22Rv1 (cell line): ENCODE measurements around the gene DENND1A.

ENCODE experiments used
- H3K27ac ChIP-seq: fragments of 450-650 bp; 2 replicates; pipeline ENCODE4 v1.5.1; 2017
- ZFX ChIP-seq: fragments of 450-650 bp; IDR thresholded peaks from 2 replicates; pipeline ENCODE4 v1.6.1; 2017; ENCODE audit warnings: antibody characterized with exemption, borderline replicate concordance
- TF ChIP-seq, protein P1 (sequence below): fragments of 450-650 bp; IDR thresholded peaks from 2 replicates; pipeline ENCODE4 v1.5.1; 2017; ENCODE audit warnings: mild to moderate bottlenecking

DENND1A gene

DNA sequence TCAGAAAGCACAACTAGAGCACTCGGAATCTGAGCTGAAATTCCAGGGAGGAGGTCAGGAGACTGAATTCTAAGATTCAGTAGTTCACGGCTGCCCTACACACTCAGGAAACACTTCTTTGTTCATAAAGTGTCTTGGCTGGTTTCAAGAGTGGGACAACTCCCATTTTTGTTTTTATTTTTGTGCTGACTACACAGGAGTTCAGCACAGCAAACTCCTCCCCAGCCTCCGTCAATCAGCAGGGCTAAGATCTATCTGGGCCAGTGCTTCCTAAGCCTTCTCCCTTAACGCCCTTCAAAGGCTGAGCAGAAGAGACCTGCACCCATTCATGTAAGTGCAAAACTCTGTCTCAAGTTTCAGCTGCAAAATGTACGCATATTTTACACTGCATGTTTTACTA, 323.8 kb downstream of the DENND1A start:
- H3K27ac ChIP-seq = no peak overlapping the region
- TF ChIP-seq ZFX = no peak
- TF ChIP-seq, protein P1, sequence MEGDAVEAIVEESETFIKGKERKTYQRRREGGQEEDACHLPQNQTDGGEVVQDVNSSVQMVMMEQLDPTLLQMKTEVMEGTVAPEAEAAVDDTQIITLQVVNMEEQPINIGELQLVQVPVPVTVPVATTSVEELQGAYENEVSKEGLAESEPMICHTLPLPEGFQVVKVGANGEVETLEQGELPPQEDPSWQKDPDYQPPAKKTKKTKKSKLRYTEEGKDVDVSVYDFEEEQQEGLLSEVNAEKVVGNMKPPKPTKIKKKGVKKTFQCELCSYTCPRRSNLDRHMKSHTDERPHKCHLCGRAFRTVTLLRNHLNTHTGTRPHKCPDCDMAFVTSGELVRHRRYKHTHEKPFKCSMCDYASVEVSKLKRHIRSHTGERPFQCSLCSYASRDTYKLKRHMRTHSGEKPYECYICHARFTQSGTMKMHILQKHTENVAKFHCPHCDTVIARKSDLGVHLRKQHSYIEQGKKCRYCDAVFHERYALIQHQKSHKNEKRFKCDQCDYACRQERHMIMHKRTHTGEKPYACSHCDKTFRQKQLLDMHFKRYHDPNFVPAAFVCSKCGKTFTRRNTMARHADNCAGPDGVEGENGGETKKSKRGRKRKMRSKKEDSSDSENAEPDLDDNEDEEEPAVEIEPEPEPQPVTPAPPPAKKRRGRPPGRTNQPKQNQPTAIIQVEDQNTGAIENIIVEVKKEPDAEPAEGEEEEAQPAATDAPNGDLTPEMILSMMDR = no peak

DNA sequence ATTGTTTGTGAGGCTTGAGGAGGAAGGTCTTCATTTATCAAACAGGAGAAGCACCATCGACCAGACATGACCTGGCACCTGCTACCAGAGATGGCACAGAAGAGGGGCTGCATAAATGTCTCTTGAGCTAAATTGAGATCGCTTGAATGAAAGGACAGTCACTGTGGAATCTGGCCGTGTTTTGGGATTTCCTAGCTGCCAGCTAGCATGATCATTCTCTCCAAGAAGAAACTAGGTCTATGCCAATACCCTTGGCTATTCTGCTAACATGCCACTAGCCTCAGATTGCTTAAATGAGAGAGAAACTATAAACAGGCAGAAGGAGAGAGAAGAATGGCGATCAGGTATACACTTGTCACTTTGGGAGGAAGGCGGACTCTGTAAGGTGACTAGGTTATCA, 324.6 kb downstream of the DENND1A start:
- no peak overlapping the region for H3K27ac ChIP-seq
- TF ChIP-seq ZFX = no peak
- TF ChIP-seq, protein P1 = no peak

DNA sequence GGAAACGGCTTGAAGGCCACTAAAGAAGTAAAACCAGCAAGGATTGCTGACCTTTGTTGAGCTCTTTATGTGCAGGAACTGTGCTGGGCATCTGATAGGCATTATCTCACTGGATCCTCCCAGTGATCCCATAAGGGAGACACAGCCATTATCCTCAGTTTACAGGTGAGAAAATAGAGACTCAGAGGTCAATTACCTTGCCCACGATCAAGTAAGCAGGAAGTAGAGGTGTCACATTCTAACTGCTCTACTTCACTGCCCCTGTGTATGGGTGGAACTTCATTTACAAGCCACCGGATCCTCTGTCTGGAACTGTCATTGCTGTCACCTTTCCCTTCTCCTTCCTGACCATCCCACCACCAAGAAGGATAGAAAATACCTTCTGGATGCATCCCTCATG, 325.1 kb downstream of the DENND1A start:
- no peak for TF ChIP-seq ZFX
- TF ChIP-seq, protein P1 = no peak
- H3K27ac ChIP-seq = no peak overlapping the region

DNA sequence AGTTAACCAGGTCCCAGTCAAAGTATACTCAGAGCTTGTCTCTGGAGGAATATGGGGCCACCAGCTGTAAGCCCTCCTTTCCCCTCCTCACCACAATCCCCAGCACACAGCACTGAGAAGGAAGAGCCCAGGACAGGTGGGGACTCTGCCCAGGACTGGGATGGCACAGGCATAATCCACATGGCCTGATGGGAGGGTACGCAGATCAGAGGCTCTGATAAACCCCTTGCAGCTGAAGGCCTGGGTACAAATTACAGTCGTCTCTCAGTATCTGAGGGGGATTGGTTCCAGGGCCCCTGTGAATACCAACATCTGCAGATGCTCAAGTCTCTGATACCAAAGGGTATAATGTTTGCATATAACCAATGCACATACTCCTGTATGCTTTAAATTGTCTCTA, 328.1 kb downstream of the DENND1A start:
- no peak for TF ChIP-seq ZFX
- TF ChIP-seq, protein P1 = no peak
- no peak overlapping the region for H3K27ac ChIP-seq

DNA sequence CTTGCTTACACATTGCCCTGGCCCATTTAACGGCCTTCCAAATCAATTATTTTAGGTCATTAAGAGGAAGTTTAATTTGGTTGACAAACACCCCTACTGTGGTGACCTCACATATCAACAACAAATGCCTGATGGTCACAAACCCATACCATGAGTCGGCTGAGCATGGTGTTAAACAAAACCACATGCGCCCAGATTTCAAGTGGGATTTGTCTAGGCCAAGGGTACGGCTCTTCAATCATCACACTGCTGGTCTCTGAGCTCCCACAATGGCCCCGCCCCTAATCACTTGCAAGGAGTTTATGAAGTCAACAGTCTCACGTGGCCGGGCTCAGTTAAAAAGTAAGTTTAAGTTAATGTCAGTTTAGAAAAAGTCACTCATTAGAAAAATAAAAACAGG, 330.1 kb downstream of the DENND1A start:
- TF ChIP-seq, protein P1 = no peak
- TF ChIP-seq ZFX = no peak
- H3K27ac ChIP-seq = no peak overlapping the region

DNA sequence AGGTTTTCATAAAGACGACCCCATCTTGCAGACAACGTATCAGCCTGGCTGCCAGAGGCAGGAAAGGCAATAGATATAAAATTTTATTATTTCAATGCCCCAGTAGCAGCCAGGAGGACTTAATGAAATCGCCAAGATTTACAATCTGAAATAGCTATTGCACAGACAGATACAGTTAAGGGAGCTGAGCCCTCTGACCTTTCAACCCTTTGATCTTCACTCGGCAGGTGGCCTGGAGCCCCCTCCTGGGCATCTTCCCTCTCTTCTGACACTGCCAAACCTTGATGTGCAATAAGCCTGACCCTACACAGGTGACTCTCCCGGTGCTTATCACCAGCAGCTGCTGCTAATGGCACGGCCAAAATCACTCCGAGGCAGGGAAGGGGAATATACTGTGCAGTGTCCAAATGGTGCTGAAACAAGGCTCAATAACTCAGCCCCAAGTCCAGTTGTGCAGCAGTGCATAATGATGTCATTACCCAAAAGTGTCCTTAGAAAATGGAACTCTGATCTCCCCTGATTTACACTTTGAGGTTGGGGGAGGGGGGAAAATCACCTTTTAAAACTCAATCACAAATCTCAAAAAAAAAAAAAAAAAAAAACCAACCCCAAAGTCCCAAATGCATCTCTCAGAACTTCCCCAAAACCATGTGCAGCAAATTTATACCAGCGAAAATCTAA, 331.9 kb downstream of the DENND1A start:
- no peak overlapping the region for H3K27ac ChIP-seq
- TF ChIP-seq ZFX = no peak
- TF ChIP-seq, protein P1 = no peak

DNA sequence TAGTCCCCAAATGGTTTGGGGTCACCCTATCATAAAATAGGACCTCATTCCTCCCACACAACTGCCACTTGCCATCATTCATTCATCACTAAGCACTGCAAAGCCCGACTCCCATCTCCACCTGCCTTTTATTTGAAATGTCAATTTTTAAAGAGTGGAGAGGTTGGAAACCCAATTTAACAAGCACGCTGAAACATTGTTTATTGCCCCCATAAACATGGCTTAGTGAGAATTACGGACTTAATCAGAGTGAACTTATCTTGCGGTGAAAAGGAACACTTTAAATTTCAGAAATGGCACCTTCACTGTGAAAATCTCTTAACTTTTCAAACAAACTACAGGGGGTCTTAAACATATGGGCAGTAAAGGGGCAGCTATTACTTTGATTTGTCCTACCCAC, 332.9 kb downstream of the DENND1A start:
- no peak for TF ChIP-seq ZFX
- TF ChIP-seq, protein P1 = no peak
- H3K27ac ChIP-seq = no peak overlapping the region
